GM12892 (cell line): ENCODE data around the gene UVRAG.

Experiments used
- POLR2A ChIP-seq: IDR thresholded peaks from 2 replicates; pipeline ENCODE4 v1.6.1; 2011; ENCODE audit warnings: low read depth, low read length, control low read depth
- POLR2AphosphoS5 ChIP-seq: IDR thresholded peaks from 2 replicates; pipeline ENCODE4 v1.6.1; 2011; ENCODE audit warnings: low read depth, low read length, control low read depth

GRCh38 chr11:76172583-76172982 lies 357.6 kb downstream of the UVRAG start:
- TF ChIP-seq POLR2AphosphoS5 (no peak), POLR2A (no peak)
